SK-N-MC (cell line): ENCODE results near the gene MICOS13.
A peak's percentile ranks its signal among the peaks of the same experiment; 100 is the strongest.

Experiments used
- DNase-seq: peaks from one replicate; pipeline ENCODE4 v3.0.0-alpha.2; 2011; ENCODE audit warnings: low read depth, low spot score
- H3K27ac ChIP-seq: fragments of 200-600 bp; sonication (generic); 2 replicates; pipeline ENCODE4 v1.5.1; 2016; ENCODE audit warnings: mixed run types
- H3K36me3 ChIP-seq: fragments of 200-600 bp; sonication (generic); 2 replicates; pipeline ENCODE4 v1.6.1; 2017; ENCODE audit warnings: antibody characterized with exemption, low read length, mixed read lengths; ENCODE audit not compliant: insufficient read depth
- H3K4me3 ChIP-seq: fragments of 200-600 bp; sonication (generic); 2 replicates; pipeline ENCODE4 v1.5.1; 2016
- H3K9ac ChIP-seq: fragments of 200-600 bp; sonication (generic); 2 replicates; pipeline ENCODE4 v1.8.0; 2017; ENCODE audit warnings: mixed run types, mixed read lengths; ENCODE audit not compliant: insufficient read length
- H3K9me3 ChIP-seq: fragments of 200-600 bp; sonication (generic); 2 replicates; pipeline ENCODE4 v1.6.1; 2017; ENCODE audit warnings: low read depth, mild to moderate bottlenecking, antibody characterized with exemption, low read length, moderate library complexity, mixed read lengths
- EZH2 ChIP-seq: fragments of 200-600 bp; sonication (generic); IDR thresholded peaks from one replicate; pipeline ENCODE4 v1.6.1; 2017; ENCODE audit warnings: antibody characterized with exemption
- FOXP2 ChIP-seq: optimal IDR thresholded peaks from 2 replicates; pipeline ENCODE3; 2011; ENCODE audit warnings: mild to moderate bottlenecking, moderate library complexity; ENCODE audit not compliant: insufficient read depth; ENCODE audit errors: extremely low read length, control extremely low read depth
- POLR2AphosphoS5 ChIP-seq: IDR thresholded peaks from 2 replicates; pipeline ENCODE4 v1.6.1; 2012; ENCODE audit warnings: mild to moderate bottlenecking, low read depth, low read length, borderline replicate concordance

MICOS13 gene

DNA sequence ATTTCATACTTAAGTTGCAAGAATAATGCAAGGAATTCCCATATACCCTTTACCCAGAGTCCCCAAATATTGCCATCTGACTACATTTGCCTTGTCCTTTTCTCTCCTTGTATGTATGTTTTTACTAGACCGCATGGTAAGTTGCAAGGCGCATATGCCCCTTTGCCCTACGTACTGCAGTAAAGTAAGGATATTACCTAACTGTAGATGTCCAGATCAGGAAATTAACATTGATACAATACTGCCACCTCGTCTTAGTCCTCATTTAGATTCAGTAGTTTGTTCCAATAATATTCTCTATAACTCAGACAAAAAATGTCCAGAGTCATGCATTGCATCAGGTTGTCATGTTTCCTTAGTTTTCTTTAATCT, 48.1 kb downstream of the MICOS13 start:
- no peak overlapping the region for H3K9ac ChIP-seq
- H3K4me3 ChIP-seq, result no peak overlapping the region
- H3K36me3 ChIP-seq, result peaks cover 80% of the 10 kb centered on the region
- H3K27ac ChIP-seq, result peak overlapping the region; percentile 61
- no peaks in the 10 kb centered on the region for H3K9me3 ChIP-seq
- no peak for DNase-seq
- TF ChIP-seq FOXP2, result no peak
- TF ChIP-seq EZH2, result no peak
- TF ChIP-seq POLR2AphosphoS5, result no peak

DNA sequence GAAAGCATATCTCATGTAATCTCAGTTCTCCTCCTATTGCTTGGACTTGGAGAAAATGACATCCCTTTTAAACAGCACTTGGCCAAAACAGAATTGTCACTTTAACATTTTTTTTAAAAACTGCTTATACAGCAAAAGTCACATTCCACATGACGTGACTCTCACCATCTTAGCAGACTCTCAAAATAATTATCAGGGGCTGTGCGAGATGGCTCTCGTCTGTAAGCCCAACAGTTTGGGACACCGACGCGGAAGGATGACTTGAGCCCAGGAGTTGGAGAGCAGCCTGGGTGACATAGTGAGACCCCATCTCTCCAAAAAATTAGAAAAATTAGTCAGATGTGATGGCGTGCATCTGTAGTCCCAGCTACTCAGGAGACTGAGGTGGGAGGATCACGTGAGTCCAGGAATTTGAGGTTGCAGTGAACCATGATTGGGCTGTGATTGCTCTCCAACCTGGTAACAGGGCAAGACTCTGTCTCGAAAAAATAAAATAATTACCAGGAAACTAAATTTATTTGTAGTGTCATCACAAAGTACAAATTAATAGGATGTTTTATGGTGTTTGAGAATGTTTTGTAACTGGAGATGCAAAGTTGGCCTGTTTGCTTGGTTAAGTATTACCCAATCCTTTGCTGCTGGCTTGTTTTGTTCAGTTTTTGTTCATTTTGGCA, 48.6 kb downstream of the MICOS13 start:
- Histone ChIP-seq H3K27ac (peak overlapping the region; percentile 62), H3K36me3 (peaks cover 85% of the 10 kb centered on the region), H3K4me3 (no peak overlapping the region), H3K9me3 (no peaks in the 10 kb centered on the region), H3K9ac (no peak overlapping the region)
- TF ChIP-seq POLR2AphosphoS5, result no peak
- no peak for TF ChIP-seq FOXP2
- no peak for TF ChIP-seq EZH2
- no peak for DNase-seq

DNA sequence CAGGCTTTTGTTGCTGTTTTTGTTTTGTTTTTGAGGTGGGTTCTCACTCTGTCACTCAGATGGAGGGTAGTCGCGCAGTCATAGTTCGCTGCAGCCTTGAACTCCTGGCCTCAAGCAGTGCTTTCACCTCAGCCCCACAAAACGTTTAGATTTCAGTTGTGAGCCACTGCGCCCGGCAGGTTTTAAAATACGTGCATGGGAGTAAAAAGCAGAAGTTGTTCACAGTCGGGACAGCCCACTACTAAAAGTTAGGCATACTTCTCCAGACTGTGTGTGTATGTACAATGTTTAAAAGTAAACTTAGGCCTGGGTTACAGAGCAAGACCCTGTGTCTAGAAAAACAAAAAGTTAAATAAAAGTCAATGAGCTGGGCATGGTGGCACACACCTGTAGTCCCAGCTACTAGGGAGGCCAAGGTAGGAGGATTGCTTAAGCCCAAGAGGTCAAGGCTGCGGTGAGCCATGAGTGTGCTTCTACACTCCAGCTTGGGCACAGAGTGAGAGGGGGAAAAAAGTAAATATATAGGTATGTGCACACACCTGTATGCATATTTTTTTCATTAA, 51.3 kb downstream of the MICOS13 start:
- H3K27ac ChIP-seq, result peak overlapping the region; percentile 45; the same call in 1 of the 2 replicates
- no peak overlapping the region for H3K4me3 ChIP-seq
- H3K36me3 ChIP-seq, result peaks cover 83% of the 10 kb centered on the region
- TF ChIP-seq FOXP2, result no peak
- TF ChIP-seq EZH2, result no peak
- no peak for TF ChIP-seq POLR2AphosphoS5
- H3K9me3 ChIP-seq, result no peaks in the 10 kb centered on the region
- DNase-seq, result no peak
- no peak overlapping the region for H3K9ac ChIP-seq

DNA sequence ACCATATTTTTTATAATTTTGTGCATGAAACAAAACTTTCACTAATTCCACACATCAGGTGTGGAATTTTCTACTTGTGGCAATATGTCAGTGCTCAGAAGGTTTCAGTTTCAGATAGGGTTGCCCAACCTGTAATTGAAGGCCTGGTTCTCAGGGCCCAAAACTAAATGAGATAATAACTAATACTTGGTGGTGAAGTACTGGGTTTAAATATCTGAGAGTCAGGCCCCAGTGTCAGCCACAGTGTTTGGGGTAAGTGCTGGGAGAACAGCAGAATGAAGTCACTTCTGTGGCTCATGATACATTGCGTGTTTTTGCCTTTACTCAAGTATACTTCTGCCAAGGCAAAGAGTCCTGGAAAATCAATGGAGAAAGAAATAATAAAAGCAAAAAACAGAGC, 51.9 kb downstream of the MICOS13 start:
- TF ChIP-seq FOXP2, result no peak
- no peak for TF ChIP-seq EZH2
- TF ChIP-seq POLR2AphosphoS5, result no peak
- no peak for DNase-seq
- no peak overlapping the region for H3K4me3 ChIP-seq
- peaks cover 83% of the 10 kb centered on the region for H3K36me3 ChIP-seq
- no peak overlapping the region; the same call in 1 of the 2 replicates for H3K27ac ChIP-seq
- no peaks in the 10 kb centered on the region for H3K9me3 ChIP-seq
- H3K9ac ChIP-seq, result peak overlapping the region; percentile 6
